Inferior parietal cortex (tissue), 1 donor: ENCODE results near the gene PEX13.
A peak's percentile ranks its signal among the peaks of the same experiment; 100 is the strongest.
"Not testable (repeated sequence)": the region's sequence is repeated elsewhere in the genome, so short reads cannot be mapped to it uniquely, and the experiment has no call there.

Experiments
- DNase-seq: peaks from one replicate; pipeline ENCODE4 v3.0.0-alpha.2; 2016; ENCODE audit errors: extremely low spot score

PEX13 gene

GRCh38 chr2:61009355-61009754, 8.2 kb upstream of the PEX13 start:
- no peak for DNase-seq

DNA sequence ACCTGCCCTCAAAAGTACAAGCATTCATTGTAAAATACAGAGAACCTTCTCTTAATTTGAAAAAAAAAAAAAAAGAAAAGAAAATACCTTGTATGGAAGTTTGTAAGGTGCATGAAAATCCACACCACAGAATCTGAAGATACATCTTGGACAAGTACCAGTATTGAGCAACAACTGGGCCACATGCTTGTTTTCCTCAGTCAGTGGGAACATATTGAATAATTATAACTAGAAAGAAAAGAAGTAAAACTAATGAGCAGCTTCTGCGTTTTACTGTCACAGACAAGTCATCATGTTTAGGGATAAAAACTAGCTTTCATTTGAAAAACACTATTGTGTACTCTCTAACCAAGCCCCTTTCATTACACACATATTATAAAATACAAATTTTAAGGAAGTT, 5.8 kb upstream of the PEX13 start:
- DNase-seq = no peak

DNA sequence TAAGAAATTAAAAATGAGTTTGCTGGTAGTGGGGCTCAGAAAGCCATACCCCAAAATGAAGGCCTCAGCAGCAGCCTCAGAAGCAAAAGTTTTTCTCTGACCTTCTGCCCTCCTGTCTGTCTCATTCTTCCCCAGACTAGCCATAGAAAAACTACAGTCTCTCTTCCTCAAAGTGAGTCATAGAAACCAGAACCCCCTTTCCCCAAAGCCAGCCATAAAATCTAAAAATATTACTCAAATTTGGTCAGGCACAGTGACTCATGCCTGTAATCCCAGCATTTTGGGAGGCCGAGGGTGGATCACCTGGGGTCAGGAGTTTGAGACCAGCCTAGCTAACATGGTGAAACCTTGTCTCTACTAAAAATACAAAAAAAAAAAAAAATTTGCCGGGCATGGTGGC, 5.2 kb upstream of the PEX13 start:
- DNase-seq = not testable (repeated sequence)

- no peak for DNase-seq
Measured at GRCh38 chr2:61013382-61013781, 4.1 kb upstream of the PEX13 start.

- DNase-seq = no peak
Measured at GRCh38 chr2:61014763-61015162, 2.8 kb upstream of the PEX13 start.

DNA sequence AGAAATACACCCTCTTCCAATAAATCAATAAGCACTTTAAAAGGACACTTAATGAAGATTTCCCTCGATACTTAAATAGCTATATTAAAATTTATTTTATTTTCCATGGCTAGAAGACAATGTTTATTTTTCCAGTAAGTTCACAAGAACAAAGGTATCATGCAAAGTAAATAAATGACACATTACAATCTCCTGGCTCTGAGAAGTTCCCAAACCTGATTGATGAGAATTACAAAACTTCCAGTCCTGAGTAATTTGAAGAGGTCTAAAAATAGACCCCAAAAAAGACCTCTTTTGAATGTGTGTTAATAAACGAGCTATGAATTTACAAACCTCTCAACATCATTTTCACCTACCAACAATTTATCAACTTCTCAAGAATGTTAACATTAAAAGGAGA, 1.5 kb upstream of the PEX13 start:
- no peak for DNase-seq

DNA sequence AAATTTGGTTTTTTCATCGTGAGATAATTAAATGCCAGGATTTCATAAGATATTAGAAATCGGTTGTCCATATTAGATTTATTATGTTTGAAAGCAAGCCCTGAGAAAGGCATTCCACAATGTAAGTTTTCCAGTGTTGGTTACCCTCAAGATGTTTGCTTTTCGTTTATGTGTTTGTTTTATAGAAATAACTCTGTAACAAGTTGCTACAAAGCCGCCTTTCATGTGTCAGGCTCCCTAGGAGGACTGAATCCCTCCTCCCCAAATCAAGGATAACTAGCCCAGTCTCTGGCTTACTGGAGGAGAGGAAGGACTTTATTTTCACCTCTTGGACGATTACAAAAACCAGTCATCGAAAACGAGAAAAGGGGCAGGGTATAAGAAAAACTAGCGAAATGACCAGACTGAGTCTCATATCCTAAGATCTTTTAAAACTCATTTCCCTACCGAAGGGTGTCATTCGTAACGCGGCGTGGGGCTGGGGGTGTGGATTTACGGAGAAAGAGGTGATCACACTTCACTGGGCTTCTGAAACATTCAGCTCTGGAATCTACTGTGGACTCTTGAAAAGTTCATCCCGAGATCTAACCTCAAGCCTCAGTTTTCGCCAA, 1.0 kb upstream of the PEX13 start:
- no peak for DNase-seq

DNA sequence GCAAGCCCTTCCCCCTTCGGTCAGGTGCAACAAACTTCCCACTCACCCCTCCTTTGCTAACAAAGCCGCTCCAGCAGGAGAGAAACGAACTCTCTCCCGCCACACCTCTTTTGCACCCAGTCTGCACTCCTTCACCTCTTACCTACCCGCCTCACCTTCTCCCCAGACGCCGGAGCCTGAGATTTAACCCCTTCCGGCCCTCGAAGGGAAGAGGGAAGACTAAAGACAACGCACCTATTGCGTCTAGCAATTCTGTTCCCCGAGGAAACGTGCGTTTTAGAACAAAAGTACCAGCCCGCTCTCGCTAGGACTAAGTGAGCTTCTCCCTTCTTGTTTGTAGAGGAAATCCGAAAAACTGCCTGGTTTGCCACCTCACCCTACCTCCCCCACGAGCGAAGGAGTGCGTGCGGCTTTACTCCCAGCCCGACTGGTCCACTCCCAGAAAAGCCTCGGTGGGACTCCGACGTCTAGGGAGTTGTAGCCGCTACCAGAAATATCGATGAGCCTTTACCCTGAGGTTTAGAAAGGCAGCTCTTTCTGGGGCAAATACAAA, 441 bp upstream of the PEX13 start:
- DNase-seq = peak; percentile 90

- DNase-seq = no peak
Measured at GRCh38 chr2:61018318-61018755, 817 bp downstream of the PEX13 start.

DNA sequence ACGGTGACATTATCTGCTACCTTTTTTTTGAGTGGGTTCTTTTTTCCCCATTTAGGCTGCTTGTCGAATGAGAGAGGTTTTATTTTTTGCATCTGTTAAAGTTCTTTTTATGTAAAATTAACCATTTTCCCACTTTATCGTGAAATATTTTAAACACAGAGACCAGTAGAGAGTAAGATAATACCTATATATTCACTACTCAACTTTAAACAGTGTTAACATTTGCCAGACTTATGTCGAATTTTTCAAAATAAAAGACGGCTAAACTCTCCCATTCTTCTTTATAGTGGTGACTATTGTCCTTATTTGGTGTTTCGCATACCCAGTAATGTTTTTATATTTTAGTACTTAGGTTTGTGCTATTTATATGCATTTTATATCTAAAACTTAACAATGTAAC, 1.3 kb downstream of the PEX13 start:
- no peak for DNase-seq

DNA sequence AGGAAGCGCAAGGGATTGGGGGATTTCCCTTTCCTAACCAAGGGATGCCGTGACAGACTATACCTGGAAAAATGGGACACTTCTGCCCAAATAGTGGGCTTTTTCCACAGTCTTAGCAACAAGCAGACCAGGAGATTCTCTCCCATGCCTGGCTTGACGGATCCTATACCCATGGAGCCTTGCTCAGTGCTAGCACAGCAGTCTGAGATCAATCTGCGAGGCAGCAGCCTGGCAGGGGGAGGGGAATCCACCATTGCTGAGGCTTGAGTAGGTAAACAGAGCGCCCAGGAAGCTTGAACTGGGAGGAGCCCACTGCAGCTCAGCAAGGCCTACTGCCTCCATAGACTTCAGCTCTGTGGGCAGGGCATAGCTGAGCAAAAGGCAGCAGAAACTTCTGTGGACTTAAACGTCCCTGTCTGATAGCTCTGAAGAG, 3.7 kb downstream of the PEX13 start:
- no peak for DNase-seq

- no peak for DNase-seq
Measured at GRCh38 chr2:61023670-61024069, 6.2 kb downstream of the PEX13 start.

DNA sequence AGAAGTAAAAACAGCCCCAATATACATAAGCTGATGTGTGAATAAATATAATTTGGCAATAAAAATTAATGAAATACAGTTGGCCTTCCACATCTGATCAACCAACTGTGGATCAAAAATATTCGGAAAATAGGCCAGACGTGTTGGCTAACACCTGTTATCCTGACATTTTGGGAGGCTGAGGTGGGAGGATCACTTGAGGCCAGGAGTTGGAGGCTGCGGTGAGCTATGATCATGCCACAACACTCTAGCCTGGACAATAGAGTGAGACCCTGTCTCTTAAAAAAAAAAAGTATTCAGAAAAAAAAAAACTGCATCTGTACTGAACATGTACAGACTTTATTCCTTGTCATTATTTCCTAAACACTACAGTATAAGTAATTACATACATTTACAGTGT, 12.0 kb downstream of the PEX13 start:
- DNase-seq = no peak

GRCh38 chr2:61034592-61034991, 17.1 kb downstream of the PEX13 start:
- DNase-seq = not testable (repeated sequence)

DNA sequence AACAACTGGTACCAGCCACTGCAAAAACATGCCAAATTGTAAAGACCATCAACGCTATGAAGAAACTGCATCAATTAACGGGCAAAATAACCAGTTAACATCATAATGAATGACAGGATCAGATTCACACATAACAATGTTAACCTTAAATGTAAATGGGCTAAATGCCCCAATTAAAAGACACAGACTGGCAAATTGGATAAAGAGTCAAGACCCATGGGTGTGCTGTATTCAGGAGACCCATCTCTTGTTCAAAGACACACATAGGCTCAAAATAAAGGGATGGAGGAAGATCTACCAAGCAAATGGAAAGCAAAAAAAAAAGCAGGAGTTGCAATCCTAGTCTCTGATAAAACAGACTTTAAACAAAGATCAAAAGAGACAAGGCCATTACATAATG, 19.1 kb downstream of the PEX13 start:
- DNase-seq = not testable (repeated sequence)

DNA sequence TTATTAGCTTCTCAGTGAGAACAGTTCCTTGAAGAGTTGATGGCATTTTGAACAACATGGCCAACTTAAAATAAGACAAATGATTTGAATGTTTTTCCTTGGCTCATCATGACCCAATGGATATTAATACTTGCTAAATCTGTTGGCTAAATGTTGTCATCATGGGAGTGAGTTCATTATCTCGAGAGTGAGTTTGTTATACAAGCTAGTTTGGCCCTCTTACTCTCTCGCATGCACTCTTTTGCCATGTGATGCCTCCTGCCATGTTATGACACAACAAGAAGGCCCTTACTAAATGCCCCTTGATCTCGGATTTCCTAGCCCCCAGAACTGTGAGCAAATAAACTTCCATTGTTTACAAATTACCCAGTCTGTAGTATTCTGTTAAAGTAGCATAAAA, 25.3 kb downstream of the PEX13 start:
- no peak for DNase-seq

- no peak for DNase-seq
Measured at GRCh38 chr2:61044636-61045035, 27.1 kb downstream of the PEX13 start.

- no peak for DNase-seq
Measured at GRCh38 chr2:61045226-61045625, 27.7 kb downstream of the PEX13 start.

DNA sequence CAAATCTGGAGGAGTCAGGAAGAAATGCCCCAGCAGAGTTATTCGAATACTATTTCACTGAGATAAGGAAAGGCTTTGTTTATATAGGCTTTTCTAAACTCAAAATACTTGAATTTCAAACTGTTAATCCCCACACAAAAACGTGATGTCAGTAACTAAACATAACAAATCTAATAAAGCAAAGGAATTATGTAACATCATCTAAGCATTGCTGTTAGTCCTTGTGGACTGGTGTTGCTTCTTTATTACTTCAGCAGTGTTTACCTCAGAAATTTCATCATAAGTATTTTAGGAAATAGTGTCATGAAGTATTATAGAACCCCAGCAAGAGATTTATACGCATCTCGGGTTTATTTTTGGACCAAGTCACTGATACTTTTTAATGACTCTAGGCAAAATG, 28.5 kb downstream of the PEX13 start:
- no peak for DNase-seq

GRCh38 chr2:61055557-61055956, 38.0 kb downstream of the PEX13 start:
- DNase-seq = no peak

GRCh38 chr2:61057562-61057961, 40.0 kb downstream of the PEX13 start:
- no peak for DNase-seq

DNA sequence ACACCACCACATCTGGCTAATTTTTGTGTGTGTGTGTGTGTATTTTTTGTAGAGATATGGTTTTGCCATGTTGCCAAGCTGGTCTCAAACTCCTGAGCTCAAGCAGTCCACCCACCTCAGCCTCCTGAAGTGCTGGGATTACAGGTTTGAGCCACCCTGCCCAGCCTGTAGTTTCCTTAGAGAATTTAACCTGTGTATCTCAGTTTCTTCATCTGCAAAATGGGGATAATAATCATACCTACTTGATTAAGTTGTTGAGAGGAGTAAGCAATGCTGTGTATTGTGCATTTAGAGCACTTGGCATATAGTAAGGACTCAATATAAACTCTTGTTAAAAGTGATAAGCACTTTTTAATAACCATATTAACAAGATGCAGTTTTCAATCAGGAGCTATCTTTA, 41.9 kb downstream of the PEX13 start:
- DNase-seq = no peak

GRCh38 chr2:61065714-61066709, 48.5 kb downstream of the PEX13 start, which contains the start of gene SANBR:
Gene SANBR (plus strand): TSS chr2:61065871. CDS start chr2:61070351, 4,480 bp downstream.
- peak; percentile 81 for DNase-seq
